ENCODE results near the gene TRIP4. TPM values are rescaled to one million over a fixed set of nuclear protein-coding genes. Genes with fewer than 3 reads are reported as not detected.

The TRIP4 gene

DNA sequence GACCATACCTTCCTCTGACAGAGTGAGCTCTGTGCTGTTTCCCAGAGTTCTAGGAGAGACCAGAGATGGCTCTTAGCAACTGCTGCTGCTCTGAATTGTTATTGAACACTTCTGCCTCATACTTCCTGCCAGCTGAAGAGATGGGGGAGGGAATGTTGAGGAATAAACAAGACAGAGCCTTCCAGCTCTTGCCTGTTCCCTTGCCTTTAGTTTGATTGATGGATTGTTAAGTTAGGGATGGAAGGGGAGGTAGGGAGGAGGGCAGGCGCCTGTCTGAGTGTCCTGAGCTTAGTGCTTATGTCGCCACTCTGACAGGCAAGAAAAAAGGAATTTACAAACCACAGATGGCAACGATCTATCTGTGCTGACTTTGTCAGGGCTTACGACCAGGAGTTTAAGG, 115.6 kb downstream of the TRIP4 start:
- no peaks in the 10 kb centered on the region for H3K27me3 ChIP-seq (ENCODE audit: control insufficient read depth in 1 of 2, insufficient read depth in 1 of 2, low read length in 2 of 2)
- H3K27ac ChIP-seq (ENCODE audit: low read length, poor library complexity, severe bottlenecking): no peak overlapping the region
- H2BK5ac ChIP-seq (ENCODE audit: low read depth, low read length, poor library complexity, severe bottlenecking): no peak overlapping the region
- no peak overlapping the region for H2BK12ac ChIP-seq (ENCODE audit: low read length in 2 of 2)
- no peak overlapping the region for H3K23ac ChIP-seq (ENCODE audit: low read length in 2 of 2)
- no peak overlapping the region for H4K8ac ChIP-seq (ENCODE audit: low read length)
- peak overlapping the region; percentile 42 for H2BK120ac ChIP-seq (ENCODE audit: low read depth, low read length)
- no peak overlapping the region for H3K14ac ChIP-seq (ENCODE audit: low read length in 2 of 2)
- H3K4me3 ChIP-seq (ENCODE audit: insufficient read depth in 1 of 2, low read depth in 1 of 2, low read length in 2 of 2): no peak overlapping the region
- peaks cover 3% of the 10 kb centered on the region for H3K4me1 ChIP-seq (ENCODE audit: control insufficient read depth, insufficient read depth, low read depth, low read length)
- H2AFZ ChIP-seq (ENCODE audit: low read depth, low read length): no peak overlapping the region
- H2AK5ac ChIP-seq (ENCODE audit: low read length, severe bottlenecking): no peak overlapping the region
- H3K18ac ChIP-seq (ENCODE audit: low read depth in 1 of 2, low read length in 2 of 2): peak overlapping the region in 1 of 2 experiments; percentile 58
- DNase-seq: peak; percentile 88
- 13% methylated on average over 3 of the region's 4 CpGs for WGBS
- H3K36me3 ChIP-seq (ENCODE audit: control insufficient read depth in 1 of 2, insufficient read depth in 2 of 2, low read depth in 1 of 2, low read length in 2 of 2): peaks cover 18 to 53% of the 10 kb centered on the region in 2 experiments
- no peak overlapping the region for H4K91ac ChIP-seq (ENCODE audit: low read length)
- peak overlapping the region; percentile 3 for H3K9ac ChIP-seq (ENCODE audit: low read length)
- H3K4ac ChIP-seq (ENCODE audit: low read depth in 1 of 2, low read length in 2 of 2): no peak overlapping the region
- no peak overlapping the region for H3K4me2 ChIP-seq (ENCODE audit: low read length, poor library complexity, severe bottlenecking)
- H3K9me3 ChIP-seq (ENCODE audit: control insufficient read depth, low read length): no peaks in the 10 kb centered on the region
- H2BK15ac ChIP-seq (ENCODE audit: low read depth, poor library complexity, severe bottlenecking): no peak overlapping the region
- H3K79me1 ChIP-seq (replicated peaks; ENCODE audit: low read length, poor library complexity, severe bottlenecking): peaks cover 27% of the 10 kb centered on the region

DNA sequence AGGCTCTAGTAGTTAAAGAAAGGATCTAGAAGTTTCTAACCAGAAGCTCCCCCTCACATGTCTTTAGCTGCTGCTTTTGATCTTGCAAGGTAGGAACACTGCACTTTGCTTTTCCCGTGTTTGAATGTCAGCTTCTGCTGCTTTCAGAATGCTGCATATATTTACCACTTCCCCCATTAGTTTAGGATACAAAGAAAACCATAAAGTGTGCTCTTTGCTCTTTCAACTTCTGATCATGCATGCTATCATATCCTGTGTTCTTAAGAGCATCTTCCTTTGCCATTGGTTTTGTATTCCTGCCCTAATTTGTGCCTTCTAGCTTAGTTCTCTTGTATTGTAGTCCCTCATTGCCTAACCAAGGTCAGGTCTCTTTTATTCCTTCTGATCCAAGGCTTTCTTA, 116.0 kb downstream of the TRIP4 start:
- no peak overlapping the region for H2BK12ac ChIP-seq (ENCODE audit: low read length in 2 of 2)
- no peak overlapping the region for H3K14ac ChIP-seq (ENCODE audit: low read length in 2 of 2)
- H3K79me1 ChIP-seq (replicated peaks; ENCODE audit: low read length, poor library complexity, severe bottlenecking): peaks cover 27% of the 10 kb centered on the region
- H3K23ac ChIP-seq (ENCODE audit: low read length in 2 of 2): no peak overlapping the region
- peaks cover 18 to 53% of the 10 kb centered on the region in 2 experiments for H3K36me3 ChIP-seq (ENCODE audit: control insufficient read depth in 1 of 2, insufficient read depth in 2 of 2, low read depth in 1 of 2, low read length in 2 of 2)
- WGBS: 10% methylated on average over 1 of the region's 1 CpG
- no peaks in the 10 kb centered on the region for H3K27me3 ChIP-seq (ENCODE audit: control insufficient read depth in 1 of 2, insufficient read depth in 1 of 2, low read length in 2 of 2)
- no peak overlapping the region for H2BK15ac ChIP-seq (ENCODE audit: low read depth, poor library complexity, severe bottlenecking)
- H2BK120ac ChIP-seq (ENCODE audit: low read depth, low read length): no peak overlapping the region
- H3K4me3 ChIP-seq (ENCODE audit: insufficient read depth in 1 of 2, low read depth in 1 of 2, low read length in 2 of 2): no peak overlapping the region
- H3K9me3 ChIP-seq (ENCODE audit: control insufficient read depth, low read length): no peaks in the 10 kb centered on the region
- H4K8ac ChIP-seq (ENCODE audit: low read length): no peak overlapping the region
- H3K4me1 ChIP-seq (ENCODE audit: control insufficient read depth, insufficient read depth, low read depth, low read length): peaks cover 4% of the 10 kb centered on the region
- no peak overlapping the region for H3K4ac ChIP-seq (ENCODE audit: low read depth in 1 of 2, low read length in 2 of 2)
- H2BK5ac ChIP-seq (ENCODE audit: low read depth, low read length, poor library complexity, severe bottlenecking): no peak overlapping the region
- no peak overlapping the region for H3K9ac ChIP-seq (ENCODE audit: low read length)
- DNase-seq: peak; percentile 48
- H2AFZ ChIP-seq (ENCODE audit: low read depth, low read length): no peak overlapping the region
- H3K4me2 ChIP-seq (ENCODE audit: low read length, poor library complexity, severe bottlenecking): no peak overlapping the region
- no peak overlapping the region for H3K27ac ChIP-seq (ENCODE audit: low read length, poor library complexity, severe bottlenecking)
- H4K91ac ChIP-seq (ENCODE audit: low read length): no peak overlapping the region
- H2AK5ac ChIP-seq (ENCODE audit: low read length, severe bottlenecking): no peak overlapping the region
- no peak overlapping the region for H3K18ac ChIP-seq (ENCODE audit: low read depth in 1 of 2, low read length in 2 of 2)

Small RNAs within 50 kb of the gene (small RNA-seq; reads per million reads assigned to genes)
- gene RF00019 (ENCODE audit: low read depth) (not detected), gene RF00554 (ENCODE audit: low read depth) (not detected)
